Activated CD8-positive, alpha-beta memory T cell treated with anti-CD3 and anti-CD28 coated beads for 1 hour (primary cell): ENCODE data around the gene DNM1L.
A peak's percentile ranks its signal among the peaks of the same experiment; 100 is the strongest.

Experiments
- DNase-seq, 2 donors: peaks; one replicate each; pipeline ENCODE4 v3.0.0-alpha.2; 2020; ENCODE audit warnings: low read depth in 1 of 2; ENCODE audit errors: extremely low read depth in 1 of 2

DNM1L gene

GRCh38 chr12:32755654-32756475, 76.8 kb downstream of the DNM1L start, which contains the start of gene YARS2:
YARS2 (minus strand) TSS chr12:32755897; CDS start chr12:32755874, 23 bp downstream.
- peak; percentile 76 for DNase-seq

- DNase-seq = no peak
Measured at GRCh38 chr12:32756476-32757066, 77.5 kb downstream of the DNM1L start.

- no peak for DNase-seq
Measured at GRCh38 chr12:32757157-32757556, 78.1 kb downstream of the DNM1L start.

- no peak for DNase-seq
Measured at GRCh38 chr12:32761716-32762115, 82.6 kb downstream of the DNM1L start.

- no peak for DNase-seq
Measured at GRCh38 chr12:32765906-32766305, 86.8 kb downstream of the DNM1L start.

GRCh38 chr12:32768518-32768917, 89.4 kb downstream of the DNM1L start:
- DNase-seq = no peak

- no peak for DNase-seq
Measured at GRCh38 chr12:32770141-32770540, 91.0 kb downstream of the DNM1L start.

- DNase-seq = no peak
Measured at GRCh38 chr12:32773691-32774090, 94.6 kb downstream of the DNM1L start.

GRCh38 chr12:32776258-32776657, 97.2 kb downstream of the DNM1L start:
- DNase-seq = no peak

- no peak for DNase-seq
Measured at GRCh38 chr12:32777159-32777558, 98.1 kb downstream of the DNM1L start.

- DNase-seq = no peak
Measured at GRCh38 chr12:32777691-32778175, 98.6 kb downstream of the DNM1L start.

GRCh38 chr12:32780071-32780470, 101.0 kb downstream of the DNM1L start:
- DNase-seq = no peak

- no peak for DNase-seq
Measured at GRCh38 chr12:32783029-32783428, 103.9 kb downstream of the DNM1L start.

- no peak for DNase-seq
Measured at GRCh38 chr12:32785557-32785956, 106.5 kb downstream of the DNM1L start.

- no peak for DNase-seq
Measured at GRCh38 chr12:32788405-32788804, 109.3 kb downstream of the DNM1L start.

GRCh38 chr12:32789446-32789845, 110.3 kb downstream of the DNM1L start:
- DNase-seq = no peak

GRCh38 chr12:32789916-32790315, 110.8 kb downstream of the DNM1L start:
- DNase-seq = no peak

GRCh38 chr12:32794281-32794680, 115.2 kb downstream of the DNM1L start:
- no peak for DNase-seq
